GM12892 (cell line): ENCODE measurements around the gene PCNT.

Experiments used
- POLR2A ChIP-seq: IDR thresholded peaks from 2 replicates; pipeline ENCODE4 v1.6.1; 2011; ENCODE audit warnings: low read depth, low read length, control low read depth
- POLR2AphosphoS5 ChIP-seq: IDR thresholded peaks from 2 replicates; pipeline ENCODE4 v1.6.1; 2011; ENCODE audit warnings: low read depth, low read length, control low read depth
- TAF1 ChIP-seq: IDR thresholded peaks from 2 replicates; pipeline ENCODE4 v1.6.1; 2011; ENCODE audit warnings: low read depth, mild to moderate bottlenecking, control low read depth, low read length, borderline replicate concordance

DNA sequence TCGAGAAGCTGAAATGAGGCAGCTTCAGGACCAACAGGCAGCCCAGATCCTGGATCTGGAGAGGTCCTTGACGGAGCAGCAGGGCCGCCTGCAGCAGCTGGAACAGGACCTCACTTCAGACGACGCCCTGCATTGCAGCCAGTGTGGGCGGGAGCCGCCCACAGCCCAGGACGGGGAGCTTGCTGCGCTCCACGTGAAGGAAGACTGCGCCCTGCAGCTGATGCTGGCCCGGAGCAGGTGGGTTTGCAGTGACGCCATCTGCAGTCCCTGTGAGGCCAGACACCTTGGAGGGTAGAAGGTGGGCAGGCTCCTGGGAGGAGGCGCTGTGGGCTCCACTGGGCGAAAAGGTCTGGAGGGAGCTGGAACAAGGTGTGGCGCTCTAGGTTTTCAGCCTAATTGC, 39.7 kb downstream of the PCNT start:
- no peak for TF ChIP-seq POLR2AphosphoS5
- TF ChIP-seq POLR2A, result no peak
- no peak for TF ChIP-seq TAF1
